ENCODE data around the gene IPPK. TPM values are rescaled to one million over a fixed set of nuclear protein-coding genes. Genes with fewer than 3 reads are reported as not detected.
"Not testable (repeated sequence)": the region's sequence is repeated elsewhere in the genome, so short reads cannot be mapped to it uniquely, and the experiment has no call there.

Gene IPPK
- total RNA-seq, 1 donor from 2014 or later = 7.6 TPM

GRCh38 chr9:92608241-92608908, 61.6 kb downstream of the IPPK start:
- intact Hi-C loops (cut with micrococcal nuclease) = no loop called here
- no peak for DNase-seq
- no peak for ATAC-seq

DNA sequence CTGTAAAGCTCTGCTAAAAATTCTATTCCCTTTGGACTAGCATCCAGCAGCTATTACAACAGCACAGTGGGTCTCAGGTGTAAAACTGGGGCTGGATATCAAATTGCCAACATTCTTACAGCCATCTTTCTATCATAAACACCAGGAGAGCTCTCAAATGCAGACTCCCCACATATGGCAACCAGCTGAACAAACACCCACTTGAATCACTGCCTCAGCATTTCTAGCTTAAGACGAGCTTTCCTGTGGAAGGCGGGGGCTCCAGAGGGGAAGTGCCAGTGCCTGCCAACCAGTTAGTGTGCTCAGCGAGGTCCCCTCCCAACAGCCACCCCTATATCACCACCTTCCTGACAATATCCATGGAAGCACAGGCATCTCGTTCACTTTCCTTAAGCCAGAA, 62.2 kb downstream of the IPPK start:
- intact Hi-C loops (cut with micrococcal nuclease) = no loop called here
- DNase-seq (no peak), ATAC-seq (peak; percentile 24)

- intact Hi-C loops (cut with micrococcal nuclease) = no loop called here
- peak; percentile 18 for ATAC-seq
- no peak for DNase-seq
Observed at GRCh38 chr9:92607088-92607487, 62.8 kb downstream of the IPPK start.

DNA sequence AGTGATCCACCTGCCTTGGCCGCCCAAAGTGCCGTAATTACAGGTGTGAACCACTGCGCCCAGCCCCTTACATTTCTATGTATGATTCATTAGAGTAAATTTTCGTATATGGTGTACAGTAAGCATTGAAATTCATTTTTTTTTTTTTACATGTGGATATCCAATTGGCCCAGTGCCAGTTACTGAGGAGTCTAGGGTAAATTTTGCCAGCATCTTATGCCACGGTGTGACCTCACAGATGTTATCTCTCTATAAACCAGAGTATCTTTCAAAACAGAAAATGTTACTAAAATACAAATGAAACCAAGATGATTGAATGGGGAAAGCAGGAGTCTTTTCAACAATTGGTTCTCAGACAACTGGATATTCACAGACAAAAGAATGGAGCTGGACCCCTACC, 64.7 kb downstream of the IPPK start:
- ATAC-seq (no peak), DNase-seq (no peak)
- intact Hi-C loops (cut with micrococcal nuclease) = no loop called here

DNA sequence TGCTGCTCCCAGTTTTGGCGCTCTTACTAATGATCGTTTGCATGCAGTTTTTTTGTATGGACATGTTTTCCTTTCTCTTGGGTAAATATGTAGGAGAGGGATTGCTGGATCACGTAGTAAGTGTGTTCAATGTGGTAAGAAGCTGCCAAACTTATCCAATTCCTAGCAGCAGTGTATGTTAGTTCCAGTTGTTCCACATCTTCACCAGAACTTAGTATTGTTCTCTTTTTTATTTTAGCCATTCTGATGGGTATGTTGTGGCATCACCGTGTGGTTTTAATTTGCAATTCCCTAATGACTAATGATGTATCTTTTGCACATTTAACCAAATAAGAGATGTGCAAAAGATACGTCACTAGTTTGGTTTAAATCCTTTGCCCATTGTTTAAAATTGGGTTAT, 65.9 kb downstream of the IPPK start:
- intact Hi-C loops (cut with micrococcal nuclease) = no loop called here
- DNase-seq (no peak), ATAC-seq (no peak)

DNA sequence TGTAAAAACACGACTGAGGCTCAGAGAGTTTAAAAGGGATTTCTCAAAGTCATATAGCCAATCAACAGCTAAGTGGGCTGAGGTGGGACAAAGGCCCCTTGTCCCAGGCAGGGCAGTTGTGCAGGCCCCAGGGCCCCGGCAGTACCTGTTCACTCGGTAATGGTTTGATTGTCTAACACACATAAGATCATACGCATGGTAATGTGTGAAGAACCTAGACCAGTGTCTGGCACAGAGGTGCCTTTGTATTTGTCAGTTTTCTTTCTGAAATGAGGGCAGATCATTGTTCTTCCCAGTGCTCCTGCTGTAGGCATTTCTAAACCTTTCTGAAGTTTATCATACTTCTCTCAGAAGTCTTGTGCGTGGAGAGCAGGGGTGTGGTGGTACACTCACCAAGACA, 66.8 kb downstream of the IPPK start:
- DNase-seq (no peak), ATAC-seq (no peak)
- intact Hi-C loops (cut with micrococcal nuclease) = no loop called here

GRCh38 chr9:92602413-92602812, 67.5 kb downstream of the IPPK start:
- intact Hi-C loops (cut with micrococcal nuclease) = no loop called here
- ATAC-seq (no peak), DNase-seq (no peak)

DNA sequence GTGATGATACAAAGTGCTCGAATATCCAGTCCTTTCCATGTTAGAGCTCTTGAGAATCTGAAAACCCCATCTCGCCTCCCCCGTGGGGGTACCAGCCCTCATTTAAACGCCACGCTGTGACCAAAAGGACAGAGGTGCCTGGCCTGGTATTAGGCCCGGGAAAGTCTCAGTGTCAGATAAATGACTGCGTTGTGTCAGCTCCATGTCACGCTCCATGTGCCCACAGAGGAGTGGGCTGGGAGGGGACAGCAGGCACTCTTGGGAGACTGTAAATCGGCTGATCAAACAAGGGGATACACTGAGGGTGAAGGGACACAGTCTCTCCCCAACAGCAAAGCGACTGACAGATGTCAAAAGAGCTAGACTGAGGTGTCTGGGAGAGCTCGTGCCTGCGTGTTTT, 68.5 kb downstream of the IPPK start:
- ATAC-seq = no peak
- intact Hi-C loops (cut with micrococcal nuclease) = no loop called here
- DNase-seq = no peak

DNA sequence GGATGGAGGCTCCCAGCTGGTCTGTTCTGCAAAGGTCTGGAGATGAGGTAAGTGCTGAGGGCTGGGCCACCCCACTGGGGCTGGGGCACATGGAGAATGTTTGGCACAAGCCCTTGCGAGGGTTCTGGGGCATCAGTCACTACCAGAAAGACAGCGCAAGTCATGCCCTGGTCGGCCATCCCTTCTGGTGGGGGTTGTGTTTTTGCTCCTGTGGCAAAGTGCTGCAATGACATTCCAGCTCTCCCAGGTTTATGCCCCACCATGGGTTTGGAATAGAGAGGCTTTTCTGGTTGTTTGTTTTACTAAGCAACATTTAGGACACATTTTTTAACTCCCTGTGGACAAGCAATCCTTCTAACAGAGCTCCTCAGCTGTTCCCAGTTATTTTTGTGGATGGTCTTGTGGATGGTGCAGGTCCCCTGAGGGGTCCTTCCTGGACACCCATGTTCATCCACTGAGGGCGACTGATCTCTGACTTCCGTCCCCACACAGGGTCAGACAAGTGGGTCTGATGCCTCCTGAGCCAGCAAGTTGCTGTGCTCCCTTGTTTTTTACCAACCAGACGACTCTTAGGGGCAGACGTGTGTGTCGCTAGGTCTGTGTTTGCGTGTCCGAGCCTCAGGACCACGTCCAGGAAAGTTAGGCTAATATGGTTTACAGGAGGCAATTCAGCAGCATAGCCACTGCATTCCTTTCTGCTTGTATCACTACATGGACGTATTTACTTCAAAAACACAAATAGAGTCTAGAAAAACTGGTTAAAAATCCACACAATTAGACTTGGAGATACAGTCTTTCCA, 69.3 kb downstream of the IPPK start:
- no peak for DNase-seq
- ATAC-seq = peak; percentile 76
- intact Hi-C loops (cut with micrococcal nuclease) = no loop called here

DNA sequence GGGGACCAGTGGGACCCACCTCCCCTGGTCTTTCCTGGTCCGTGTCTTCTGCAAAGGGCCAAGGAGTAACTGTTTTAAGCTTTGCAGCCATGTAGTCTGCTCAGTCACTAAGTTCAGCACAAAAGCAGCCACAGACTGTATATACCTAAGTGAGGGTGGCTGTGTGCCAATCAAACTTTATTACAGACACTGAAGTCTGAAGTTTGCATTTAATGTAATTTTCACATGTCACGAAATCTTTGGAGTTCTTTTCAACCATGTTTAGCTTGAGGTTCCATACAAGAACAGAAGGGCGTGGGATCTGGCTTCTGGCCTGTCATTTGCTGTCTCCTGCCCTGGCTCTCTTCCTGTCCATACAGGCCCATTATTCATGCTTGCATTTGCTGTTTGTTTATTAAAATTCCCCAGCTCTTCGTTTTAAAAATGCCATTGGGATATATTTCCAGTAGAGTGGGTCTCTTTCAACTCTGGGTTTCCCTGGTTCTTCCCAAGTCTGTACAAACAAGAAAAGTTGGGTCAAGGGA, 69.9 kb downstream of the IPPK start:
- no peak for DNase-seq
- intact Hi-C loops (cut with micrococcal nuclease) = loop anchor here (10.0 kb wide), 1 partner anchor 65 kb away; the partner anchor contains the start of gene ECM2
- peak; percentile 58 for ATAC-seq

- ATAC-seq (peak; percentile 18), DNase-seq (no peak)
- intact Hi-C loops (cut with micrococcal nuclease) = loop anchor here (10.0 kb wide), 1 partner anchor 64 kb away; the partner anchor contains the start of gene ECM2
Observed at GRCh38 chr9:92598382-92598781, 71.5 kb downstream of the IPPK start.

- intact Hi-C loops (cut with micrococcal nuclease) = loop anchor here (10.0 kb wide), 1 partner anchor 61 kb away; the partner anchor contains the start of gene ECM2
- DNase-seq = no peak
- ATAC-seq = no peak
Observed at GRCh38 chr9:92595930-92596329, 74.0 kb downstream of the IPPK start.

- not testable (repeated sequence) for ATAC-seq, DNase-seq
- intact Hi-C loops (cut with micrococcal nuclease) = loop anchor here (10.0 kb wide), 1 partner anchor 60 kb away; the partner anchor contains the start of gene ECM2
Observed at GRCh38 chr9:92595075-92595474, 74.9 kb downstream of the IPPK start.

- intact Hi-C loops (cut with micrococcal nuclease) = loop anchor here (10.0 kb wide), 1 partner anchor 58 kb away; the partner anchor contains the start of gene ECM2
- ATAC-seq = peak; percentile 31
- DNase-seq = no peak
Observed at GRCh38 chr9:92592946-92593861, 76.7 kb downstream of the IPPK start.

DNA sequence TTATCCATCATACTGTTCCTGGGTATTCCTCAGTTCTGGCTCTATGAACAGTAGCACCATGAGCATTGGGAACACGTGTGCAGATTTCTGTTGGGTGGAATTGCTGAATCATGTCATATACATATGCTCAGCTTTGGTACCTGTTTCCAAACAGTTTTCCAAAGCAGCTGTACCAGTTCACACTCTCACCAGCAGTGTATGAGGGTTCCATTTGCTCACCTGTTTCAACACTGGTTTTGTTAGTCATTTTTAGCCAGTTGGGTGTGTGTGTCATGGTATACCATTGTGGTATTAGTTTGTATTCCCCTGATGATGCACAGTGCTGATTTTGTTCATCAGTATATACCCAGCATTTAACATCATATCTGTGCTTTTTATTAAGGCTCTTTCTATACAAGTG, 77.4 kb downstream of the IPPK start:
- intact Hi-C loops (cut with micrococcal nuclease) = loop anchor here (10.0 kb wide), 1 partner anchor 58 kb away; the partner anchor contains the start of gene ECM2
- ATAC-seq = no peak
- no peak for DNase-seq

DNA sequence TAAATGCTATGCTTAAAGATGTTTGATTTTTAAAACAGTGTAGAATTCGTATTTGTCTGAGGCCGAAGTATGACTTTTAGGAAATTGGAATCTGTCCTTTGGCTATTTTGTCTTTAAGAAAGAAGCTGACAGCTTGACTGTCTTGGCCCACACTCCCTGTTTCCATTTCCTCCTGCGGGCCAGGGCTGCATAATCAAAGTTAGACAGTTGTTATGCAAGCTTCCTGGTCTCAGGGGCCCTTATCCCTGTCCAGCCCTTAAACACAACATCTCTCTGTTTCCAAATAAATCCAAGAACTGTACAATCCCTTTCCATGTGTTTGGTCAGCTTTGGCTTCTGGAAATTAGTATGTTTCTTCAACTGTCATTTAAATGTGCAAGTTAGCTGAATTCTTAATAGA, 79.6 kb downstream of the IPPK start:
- peak; percentile 72 for DNase-seq
- intact Hi-C loops (cut with micrococcal nuclease) = loop anchor here (10.0 kb wide), 1 partner anchor 56 kb away; the partner anchor contains the start of gene ECM2
- ATAC-seq = peak; percentile 99

- no peak for DNase-seq
- intact Hi-C loops (cut with micrococcal nuclease) = loop anchor here (10.0 kb wide), 1 partner anchor 55 kb away; the partner anchor contains the start of gene ECM2
- ATAC-seq = peak; percentile 13
Observed at GRCh38 chr9:92589923-92590322, 80.0 kb downstream of the IPPK start.

DNA sequence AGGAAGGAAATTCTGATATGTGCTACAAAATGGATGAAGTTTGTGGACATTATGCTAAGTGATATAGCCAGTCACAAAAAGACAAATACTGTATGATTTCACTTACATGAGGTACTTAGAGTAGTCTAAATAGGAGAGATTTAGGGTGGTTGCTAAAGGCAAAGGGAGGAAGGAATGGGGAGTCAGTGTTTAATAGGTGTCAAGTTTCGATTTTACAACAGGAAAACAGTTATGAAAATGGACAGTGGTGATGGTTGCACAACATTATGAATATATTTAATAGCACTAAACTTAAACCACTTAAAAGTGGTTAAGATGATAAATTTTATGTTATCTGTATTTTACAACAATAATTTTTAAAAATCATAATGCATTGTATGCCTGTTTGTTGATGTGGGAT, 93.8 kb downstream of the IPPK start:
- intact Hi-C loops (cut with micrococcal nuclease) = no loop called here
- DNase-seq = no peak
- ATAC-seq = no peak

GRCh38 chr9:92573612-92574011, 96.3 kb downstream of the IPPK start:
- DNase-seq; ATAC-seq; intact Hi-C loops (cut with micrococcal nuclease): not testable (repeated sequence)
